ENCODE results near the gene TCF7L1.

DNA sequence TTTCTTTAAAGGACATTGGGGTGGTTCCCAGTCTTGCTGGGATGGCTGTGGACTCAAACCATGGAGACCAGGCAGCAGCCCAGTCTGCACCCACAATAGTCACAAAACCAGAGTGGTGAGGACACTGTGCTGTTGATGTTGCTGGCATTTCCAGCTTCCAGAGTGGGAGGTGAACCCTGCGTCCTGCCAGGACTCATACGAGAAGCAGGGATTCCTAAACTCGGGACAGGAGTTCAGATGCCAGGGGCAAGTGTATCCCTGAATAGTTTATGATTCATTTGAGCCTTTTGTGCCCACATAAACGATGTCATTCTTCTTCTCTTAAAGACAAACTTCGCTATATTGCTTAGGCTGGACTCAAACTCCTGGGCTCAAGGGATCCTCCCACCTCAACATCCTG, 62.8 kb downstream of the TCF7L1 start:
- TF ChIP-seq, protein P1, sequence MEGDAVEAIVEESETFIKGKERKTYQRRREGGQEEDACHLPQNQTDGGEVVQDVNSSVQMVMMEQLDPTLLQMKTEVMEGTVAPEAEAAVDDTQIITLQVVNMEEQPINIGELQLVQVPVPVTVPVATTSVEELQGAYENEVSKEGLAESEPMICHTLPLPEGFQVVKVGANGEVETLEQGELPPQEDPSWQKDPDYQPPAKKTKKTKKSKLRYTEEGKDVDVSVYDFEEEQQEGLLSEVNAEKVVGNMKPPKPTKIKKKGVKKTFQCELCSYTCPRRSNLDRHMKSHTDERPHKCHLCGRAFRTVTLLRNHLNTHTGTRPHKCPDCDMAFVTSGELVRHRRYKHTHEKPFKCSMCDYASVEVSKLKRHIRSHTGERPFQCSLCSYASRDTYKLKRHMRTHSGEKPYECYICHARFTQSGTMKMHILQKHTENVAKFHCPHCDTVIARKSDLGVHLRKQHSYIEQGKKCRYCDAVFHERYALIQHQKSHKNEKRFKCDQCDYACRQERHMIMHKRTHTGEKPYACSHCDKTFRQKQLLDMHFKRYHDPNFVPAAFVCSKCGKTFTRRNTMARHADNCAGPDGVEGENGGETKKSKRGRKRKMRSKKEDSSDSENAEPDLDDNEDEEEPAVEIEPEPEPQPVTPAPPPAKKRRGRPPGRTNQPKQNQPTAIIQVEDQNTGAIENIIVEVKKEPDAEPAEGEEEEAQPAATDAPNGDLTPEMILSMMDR (IDR thresholded peaks at IDR 0.05; ENCODE audit: low read length): no peak
- no peak for TF ChIP-seq EZH2 (IDR thresholded peaks at IDR 0.05; ENCODE audit: borderline replicate concordance, low read length)

All from OCI-LY1 (cell line).